Fibroblast of pulmonary artery (primary cell): ENCODE measurements around the gene MAN2A1.

ENCODE experiments used
- DNase-seq: peaks from one replicate; pipeline ENCODE4 v3.0.0-alpha.2; 2010; ENCODE audit warnings: low read depth
- H3K4me3 ChIP-seq: replicated peaks from 2 replicates; pipeline ENCODE4 v1.5.1; 2011; ENCODE audit warnings: low read depth, mild to moderate bottlenecking, control low read depth, low read length, moderate library complexity
- CTCF ChIP-seq: IDR thresholded peaks from 2 replicates; pipeline ENCODE4 v1.5.1; 2011; ENCODE audit warnings: mild to moderate bottlenecking, control low read depth, low read length, inconsistent platforms; ENCODE audit errors: missing control alignments

Gene MAN2A1

GRCh38 chr5:109916481-109917153 lies 226.9 kb downstream of the MAN2A1 start:
- H3K4me3 ChIP-seq = no peak overlapping the region
- no peak for TF ChIP-seq CTCF
- no peak for DNase-seq
